Right lobe of liver (tissue), 4 donors: ENCODE measurements around the gene SYT6.
"Not testable (repeated sequence)": the region's sequence is repeated elsewhere in the genome, so short reads cannot be mapped to it uniquely, and the experiment has no call there.

Experiments used
- CTCF ChIP-seq, 4 donors: fragments of 200-600 bp in 3 of 4; fragments of 450-650 bp in 1 of 4; IDR thresholded peaks; one replicate each; pipeline versions ENCODE4 v1.5.1 to v1.8.0; 2016 to 2022; ENCODE audit warnings: antibody characterized with exemption in 4 of 4, mild to moderate bottlenecking in 2 of 4
- POLR2A ChIP-seq: fragments of 450-650 bp; IDR thresholded peaks from one replicate; pipeline ENCODE4 v1.6.1; 2017; ENCODE audit warnings: antibody characterized with exemption, mild to moderate bottlenecking
- donor health status: DM: no; HTN: no; CAD: no.
- donor health status: DM: no; HTN: no; CAD: no.
- donor health status: DM: no; HTN: yes; CAD: no.

- TF ChIP-seq CTCF (IDR thresholded peaks at IDR 0.05); POLR2A: not testable (repeated sequence)
Measured at GRCh38 chr1:114069762-114070161, 83.9 kb downstream of the SYT6 start.
